ENCODE measurements around the gene MISFA.

Gene MISFA

DNA sequence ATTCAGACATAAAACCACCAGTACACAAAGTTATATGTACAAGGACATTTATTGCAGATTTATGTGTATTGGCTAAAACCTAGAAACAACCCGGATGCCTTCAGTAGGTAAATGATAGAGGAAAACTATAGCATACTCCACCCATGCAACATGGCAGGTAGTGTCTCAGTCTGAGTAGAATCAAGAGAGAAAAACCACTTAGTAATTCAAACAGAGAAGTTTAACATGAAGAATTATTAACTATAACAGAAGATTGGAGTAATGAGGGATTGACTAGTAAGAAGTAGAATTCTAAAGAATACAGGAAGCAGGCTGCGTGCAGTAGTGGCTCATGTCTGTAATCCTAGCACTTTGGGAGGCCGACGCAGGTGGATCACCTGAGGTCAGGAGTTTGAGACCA, 50.8 kb downstream of the MISFA start:
- no peak overlapping the region for H3K27ac Mint-ChIP-seq
- H3K4me3 Mint-ChIP-seq, result no peak overlapping the region
- no peaks in the 10 kb centered on the region for H3K36me3 Mint-ChIP-seq (ENCODE audit: low read depth)
- TF ChIP-seq, protein P1, sequence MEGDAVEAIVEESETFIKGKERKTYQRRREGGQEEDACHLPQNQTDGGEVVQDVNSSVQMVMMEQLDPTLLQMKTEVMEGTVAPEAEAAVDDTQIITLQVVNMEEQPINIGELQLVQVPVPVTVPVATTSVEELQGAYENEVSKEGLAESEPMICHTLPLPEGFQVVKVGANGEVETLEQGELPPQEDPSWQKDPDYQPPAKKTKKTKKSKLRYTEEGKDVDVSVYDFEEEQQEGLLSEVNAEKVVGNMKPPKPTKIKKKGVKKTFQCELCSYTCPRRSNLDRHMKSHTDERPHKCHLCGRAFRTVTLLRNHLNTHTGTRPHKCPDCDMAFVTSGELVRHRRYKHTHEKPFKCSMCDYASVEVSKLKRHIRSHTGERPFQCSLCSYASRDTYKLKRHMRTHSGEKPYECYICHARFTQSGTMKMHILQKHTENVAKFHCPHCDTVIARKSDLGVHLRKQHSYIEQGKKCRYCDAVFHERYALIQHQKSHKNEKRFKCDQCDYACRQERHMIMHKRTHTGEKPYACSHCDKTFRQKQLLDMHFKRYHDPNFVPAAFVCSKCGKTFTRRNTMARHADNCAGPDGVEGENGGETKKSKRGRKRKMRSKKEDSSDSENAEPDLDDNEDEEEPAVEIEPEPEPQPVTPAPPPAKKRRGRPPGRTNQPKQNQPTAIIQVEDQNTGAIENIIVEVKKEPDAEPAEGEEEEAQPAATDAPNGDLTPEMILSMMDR (IDR thresholded peaks at IDR 0.05; ENCODE audit: unreplicated experiment in 3 of 3), result no peak
- H3K9me3 Mint-ChIP-seq, result no peaks in the 10 kb centered on the region
- peaks cover 6% of the 10 kb centered on the region for H3K27me3 Mint-ChIP-seq (ENCODE audit: low read depth)
- H3K4me1 Mint-ChIP-seq, result no peaks in the 10 kb centered on the region

DNA sequence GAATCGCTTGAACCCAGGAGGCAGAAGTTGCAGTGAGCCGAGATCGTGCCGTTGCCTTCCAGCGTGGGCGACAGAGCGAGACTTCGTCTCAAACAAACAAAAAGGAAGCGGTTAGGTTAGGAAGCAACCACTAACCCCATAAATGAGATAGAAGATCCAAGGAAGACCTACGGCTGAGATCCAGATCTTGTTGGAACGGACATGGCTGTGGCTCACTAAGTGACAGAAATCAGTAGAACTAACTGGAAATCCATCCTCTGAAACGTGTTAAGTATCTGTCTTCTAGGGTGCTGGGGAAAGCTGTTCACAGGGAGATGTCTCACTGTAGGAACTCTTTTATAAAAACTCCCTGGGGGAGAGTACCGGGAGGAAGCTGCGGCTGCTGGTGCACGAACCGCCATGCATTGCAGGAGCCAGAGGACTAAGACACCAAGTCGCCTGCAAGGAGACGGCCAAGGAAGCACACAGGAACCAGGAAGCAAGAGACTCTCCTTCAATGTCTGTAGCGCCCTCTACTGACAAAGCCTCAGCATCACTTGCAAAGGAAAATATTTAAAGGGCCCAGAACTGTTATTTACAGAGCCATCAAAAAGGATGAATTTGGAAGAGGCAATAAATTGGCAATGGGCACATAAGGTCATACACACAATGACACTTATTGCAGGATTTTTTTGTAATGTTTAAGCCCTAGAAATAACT, 51.4 kb downstream of the MISFA start:
- Mint-ChIP-seq H3K9me3 (no peaks in the 10 kb centered on the region), H3K27ac (no peak overlapping the region), H3K4me1 (no peaks in the 10 kb centered on the region), H3K4me3 (no peak overlapping the region), H3K36me3 (ENCODE audit: low read depth) (no peaks in the 10 kb centered on the region), H3K27me3 (ENCODE audit: low read depth) (peaks cover 6% of the 10 kb centered on the region)
- TF ChIP-seq, protein P1 (IDR thresholded peaks at IDR 0.05; ENCODE audit: unreplicated experiment in 3 of 3), result peak in 1 of 3 experiments; percentile 33

Data from nephron (organoid).